ENCODE data around the gene PLXNA2. TPM values are rescaled to one million over a fixed set of nuclear protein-coding genes. Genes with fewer than 3 reads are reported as not detected.

Gene PLXNA2
- total and polyA plus RNA-seq, 2 of the 13 experiments (the other 11 are each of a cell fraction or from before 2014, with no cell fraction given) = 1.1 to 2.1 TPM

- intact Hi-C loops (cut with micrococcal nuclease; ENCODE audit: unreplicated experiment) = no loop called here
- Histone ChIP-seq H3K4me3 (replicated peaks in 1 of 3; ENCODE audit: insufficient read depth in 1 of 3, low read depth in 2 of 3, low read length in 3 of 3) (no peak overlapping the region), H3K27ac (ENCODE audit: extremely low read length, insufficient read depth, low read length) (no peak overlapping the region), H3K9me3 (ENCODE audit: low read length) (no peaks in the 10 kb centered on the region), H2AFZ (ENCODE audit: low read length) (no peak overlapping the region), H3K9ac (ENCODE audit: insufficient read depth, low read depth, low read length) (no peak overlapping the region), H3K27me3 (ENCODE audit: control insufficient read depth in 1 of 2, insufficient read depth in 2 of 2, low read length in 2 of 2) (no peaks in the 10 kb centered on the region), H3K36me3 (replicated peaks in 1 of 2; ENCODE audit: control insufficient read depth in 1 of 2, insufficient read depth in 2 of 2, low read length in 2 of 2) (no peaks in the 10 kb centered on the region), H3K79me2 (ENCODE audit: insufficient read depth, low read length) (no peaks in the 10 kb centered on the region), H4K20me1 (ENCODE audit: insufficient read depth, low read length) (no peaks in the 10 kb centered on the region), H3K4me2 (ENCODE audit: low read depth, low read length) (no peak overlapping the region), H3K4me1 (ENCODE audit: insufficient read depth, low read length) (peaks cover 20% of the 10 kb centered on the region)
- ATAC-seq (no peak), FAIRE-seq (no peak), DNase-seq (ENCODE audit: low spot score) (no peak)
- ChIA-PET POLR2A (no interaction called here), CTCF (ENCODE audit: low intra/inter-chr PET ratio, low total read pairs) (no interaction called here)
- no peak for TF ChIP-seq ZNF747 (CRISPR knock-in tag; IDR thresholded peaks at IDR 0.05; ENCODE audit: borderline replicate concordance)
- no peak for TF ChIP-seq CREBL2 (CRISPR knock-in tag; IDR thresholded peaks at IDR 0.05; ENCODE audit: borderline replicate concordance)
- TF ChIP-seq FOSL2 (CRISPR knock-in tag; IDR thresholded peaks at IDR 0.05) = no peak
- TF ChIP-seq MATR3 (CRISPR knock-in tag; IDR thresholded peaks at IDR 0.05) = no peak
- TF ChIP-seq EHMT2 (IDR thresholded peaks at IDR 0.05; ENCODE audit: borderline replicate concordance, low read depth, low read length) = no peak
- TF ChIP-seq ZNF569 (CRISPR knock-in tag; IDR thresholded peaks at IDR 0.05; ENCODE audit: borderline replicate concordance) = no peak
- TF ChIP-seq HOXA3 (CRISPR knock-in tag; IDR thresholded peaks at IDR 0.05) = no peak
- no peak for TF ChIP-seq ZNF232 (CRISPR knock-in tag; IDR thresholded peaks at IDR 0.05; ENCODE audit: borderline replicate concordance)
- no peak for TF ChIP-seq TBL1XR1 (IDR thresholded peaks at IDR 0.05; ENCODE audit: borderline replicate concordance, low read length, partially characterized antibody)
- no peak for TF ChIP-seq ZNF782 (CRISPR knock-in tag; IDR thresholded peaks at IDR 0.05; ENCODE audit: borderline replicate concordance)
- TF ChIP-seq MLXIP (CRISPR knock-in tag; IDR thresholded peaks at IDR 0.05; ENCODE audit: borderline replicate concordance) = no peak
- no peak for TF ChIP-seq ZNF784 (CRISPR knock-in tag; IDR thresholded peaks at IDR 0.05; ENCODE audit: borderline replicate concordance)
- TF ChIP-seq ARNTL (CRISPR knock-in tag; IDR thresholded peaks at IDR 0.05) = no peak
- no peak for TF ChIP-seq ZNF572 (CRISPR knock-in tag; IDR thresholded peaks at IDR 0.05)
- no peak for TF ChIP-seq ZSCAN21 (CRISPR knock-in tag; IDR thresholded peaks at IDR 0.05; ENCODE audit: borderline replicate concordance)
- TF ChIP-seq RXRA (CRISPR knock-in tag; IDR thresholded peaks at IDR 0.05) = no peak
- TF ChIP-seq ZSCAN31 (CRISPR knock-in tag; IDR thresholded peaks at IDR 0.05; ENCODE audit: low read depth) = no peak
- TF ChIP-seq ZNF83 (CRISPR knock-in tag; IDR thresholded peaks at IDR 0.05; ENCODE audit: borderline replicate concordance) = no peak
- TF ChIP-seq ZNF546 (CRISPR knock-in tag; conservative IDR thresholded peaks at IDR 0.05) = no peak
- WGBS (ENCODE audit: low lambda C conversion rate) = 76% methylated on average over 7 of the region's 7 CpGs
- in situ Hi-C loops (cut with HindIII; ENCODE audit: extremely low pct_ligation_motif_present, low pct_unique_long_range_greater_than_20kb) = no loop called here
- BruUV-seq (replicated peaks) = no TSS peak
These were observed 56.6 kb downstream of the PLXNA2 start for GRCh38 chr1:208187499-208188041.

All from HepG2 (cell line).